ENCODE measurements around the gene FAM229B. TPM values are rescaled to one million over a fixed set of nuclear protein-coding genes. Genes with fewer than 3 reads are reported as not detected.
A peak's percentile ranks its signal among the peaks of the same experiment; 100 is the strongest.

Gene FAM229B
- polyA plus RNA-seq, 2 donors, result 5.4 to 6.2 TPM

- Histone ChIP-seq H3K9me3 (ENCODE audit: control insufficient read depth in 2 of 2, insufficient read depth in 1 of 2, low read depth in 1 of 2, low read length in 1 of 2) (peaks cover 0 to 2% of the 10 kb centered on the region in 2 donors), H3K27me3 (ENCODE audit: control insufficient read depth in 1 of 2, insufficient read depth in 2 of 2, low read length in 2 of 2) (no peaks in the 10 kb centered on the region), H3K4me3 (ENCODE audit: low read depth in 1 of 2, low read length in 2 of 2) (no peak overlapping the region), H3K4me1 (ENCODE audit: control insufficient read depth in 2 of 2, insufficient read depth in 2 of 2, low read length in 1 of 2) (no peaks in the 10 kb centered on the region), H3K27ac (ENCODE audit: low read depth in 2 of 2, low read length in 1 of 2) (no peak overlapping the region), H3K36me3 (ENCODE audit: control insufficient read depth in 2 of 2, insufficient read depth in 2 of 2, low read length in 1 of 2) (no peaks in the 10 kb centered on the region)
- WGBS, 2 donors, result 91 to 92% methylated on average over 4 of the region's 4 CpGs
Measured at GRCh38 chr6:112061605-112062004, 25.8 kb upstream of the FAM229B start.

GRCh38 chr6:112062966-112063365 is 24.4 kb upstream of the FAM229B start:
- Histone ChIP-seq H3K4me3 (ENCODE audit: low read depth in 1 of 2, low read length in 2 of 2) (no peak overlapping the region), H3K9me3 (ENCODE audit: control insufficient read depth in 2 of 2, insufficient read depth in 1 of 2, low read depth in 1 of 2, low read length in 1 of 2) (peaks cover 0 to 2% of the 10 kb centered on the region in 2 donors), H3K27ac (ENCODE audit: low read depth in 2 of 2, low read length in 1 of 2) (no peak overlapping the region), H3K4me1 (ENCODE audit: control insufficient read depth in 2 of 2, insufficient read depth in 2 of 2, low read length in 1 of 2) (no peaks in the 10 kb centered on the region), H3K36me3 (ENCODE audit: control insufficient read depth in 2 of 2, insufficient read depth in 2 of 2, low read length in 1 of 2) (no peaks in the 10 kb centered on the region), H3K27me3 (ENCODE audit: control insufficient read depth in 1 of 2, insufficient read depth in 2 of 2, low read length in 2 of 2) (no peaks in the 10 kb centered on the region)
- 81 to 87% methylated on average over 3 of the region's 3 CpGs for WGBS, 2 donors

DNA sequence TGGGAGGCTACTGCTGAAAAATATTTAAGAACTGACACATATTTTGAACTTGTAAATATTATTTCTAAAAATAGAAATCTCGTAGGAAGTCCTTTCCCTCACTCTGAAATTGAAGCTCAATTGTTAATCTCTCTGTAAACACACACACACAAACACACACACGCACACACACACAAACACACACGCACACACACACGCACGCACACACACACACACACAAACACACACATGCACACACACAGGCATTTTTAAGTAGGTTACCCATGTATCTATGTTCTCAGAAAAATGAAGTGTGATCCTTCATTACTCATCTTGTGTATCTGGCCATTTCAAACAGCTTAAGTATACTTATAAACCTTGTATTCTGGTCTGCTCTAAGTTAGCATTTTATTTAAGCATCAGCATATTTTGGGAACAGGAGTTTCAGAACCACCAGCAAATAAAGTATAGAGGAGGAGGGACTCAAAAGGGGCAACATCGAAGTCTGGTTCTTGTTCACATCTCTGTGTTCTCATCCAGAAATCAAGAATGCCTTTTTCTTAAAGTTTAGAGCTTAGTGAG is 21.9 kb upstream of the FAM229B start:
- H3K27me3 ChIP-seq (ENCODE audit: control insufficient read depth in 1 of 2, insufficient read depth in 2 of 2, low read length in 2 of 2), result no peaks in the 10 kb centered on the region
- H3K4me3 ChIP-seq (ENCODE audit: low read depth in 1 of 2, low read length in 2 of 2), result no peak overlapping the region
- no peak overlapping the region for H3K27ac ChIP-seq (ENCODE audit: low read depth in 2 of 2, low read length in 1 of 2)
- no peaks in the 10 kb centered on the region for H3K36me3 ChIP-seq (ENCODE audit: control insufficient read depth in 2 of 2, insufficient read depth in 2 of 2, low read length in 1 of 2)
- WGBS, 2 donors, result 45 to 46% methylated on average over 6 of the region's 6 CpGs
- peaks cover 0 to 2% of the 10 kb centered on the region in 2 donors for H3K9me3 ChIP-seq (ENCODE audit: control insufficient read depth in 2 of 2, insufficient read depth in 1 of 2, low read depth in 1 of 2, low read length in 1 of 2)
- no peaks in the 10 kb centered on the region for H3K4me1 ChIP-seq (ENCODE audit: control insufficient read depth in 2 of 2, insufficient read depth in 2 of 2, low read length in 1 of 2)

GRCh38 chr6:112066606-112067005 is 20.8 kb upstream of the FAM229B start:
- H3K36me3 ChIP-seq (ENCODE audit: control insufficient read depth in 2 of 2, insufficient read depth in 2 of 2, low read length in 1 of 2), result no peaks in the 10 kb centered on the region
- H3K27me3 ChIP-seq (ENCODE audit: control insufficient read depth in 1 of 2, insufficient read depth in 2 of 2, low read length in 2 of 2), result no peaks in the 10 kb centered on the region
- no peaks in the 10 kb centered on the region for H3K4me1 ChIP-seq (ENCODE audit: control insufficient read depth in 2 of 2, insufficient read depth in 2 of 2, low read length in 1 of 2)
- H3K27ac ChIP-seq (ENCODE audit: low read depth in 2 of 2, low read length in 1 of 2), result no peak overlapping the region
- 56 to 60% methylated on average over 3 of the region's 3 CpGs for WGBS, 2 donors
- no peak overlapping the region for H3K4me3 ChIP-seq (ENCODE audit: low read depth in 1 of 2, low read length in 2 of 2)
- no peaks in the 10 kb centered on the region for H3K9me3 ChIP-seq (ENCODE audit: control insufficient read depth in 2 of 2, insufficient read depth in 1 of 2, low read depth in 1 of 2, low read length in 1 of 2)

DNA sequence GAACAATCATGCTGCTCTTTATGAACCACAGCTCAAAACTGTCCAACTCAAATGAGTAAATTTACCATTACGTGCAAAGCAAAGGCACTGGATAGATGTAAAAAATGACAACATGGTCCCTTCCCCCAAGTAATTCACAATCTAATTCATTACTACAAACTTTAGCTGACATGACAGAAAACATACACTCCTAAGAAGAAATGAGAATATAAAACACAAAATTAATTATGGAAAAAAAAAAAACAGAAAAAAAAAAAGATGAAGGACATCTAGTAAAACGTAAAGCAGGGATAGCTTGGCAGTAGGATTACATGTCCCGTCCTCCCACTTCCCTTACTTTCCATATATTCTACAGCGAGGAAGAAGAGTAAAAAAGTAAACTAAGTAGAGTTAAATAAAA is 5.8 kb upstream of the FAM229B start:
- no peak overlapping the region for H3K27ac ChIP-seq (ENCODE audit: low read depth in 2 of 2, low read length in 1 of 2)
- no peaks in the 10 kb centered on the region for H3K4me1 ChIP-seq (ENCODE audit: control insufficient read depth in 2 of 2, insufficient read depth in 2 of 2, low read length in 1 of 2)
- WGBS, 2 donors, result 93 to 94% methylated on average over 4 of the region's 4 CpGs
- H3K9me3 ChIP-seq (ENCODE audit: control insufficient read depth in 2 of 2, insufficient read depth in 1 of 2, low read depth in 1 of 2, low read length in 1 of 2), result no peaks in the 10 kb centered on the region
- no peak overlapping the region for H3K4me3 ChIP-seq (ENCODE audit: low read depth in 1 of 2, low read length in 2 of 2)
- H3K27me3 ChIP-seq (ENCODE audit: control insufficient read depth in 1 of 2, insufficient read depth in 2 of 2, low read length in 2 of 2), result no peaks in the 10 kb centered on the region
- H3K36me3 ChIP-seq (ENCODE audit: control insufficient read depth in 2 of 2, insufficient read depth in 2 of 2, low read length in 1 of 2), result no peaks in the 10 kb centered on the region

GRCh38 chr6:112085286-112086065 is 1.9 kb upstream of the FAM229B start:
- H3K36me3 ChIP-seq (ENCODE audit: control insufficient read depth in 2 of 2, insufficient read depth in 2 of 2, low read length in 1 of 2), result no peaks in the 10 kb centered on the region
- H3K4me3 ChIP-seq (ENCODE audit: low read depth in 1 of 2, low read length in 2 of 2), result no peak overlapping the region
- no peaks in the 10 kb centered on the region for H3K4me1 ChIP-seq (ENCODE audit: control insufficient read depth in 2 of 2, insufficient read depth in 2 of 2, low read length in 1 of 2)
- 84 to 91% methylated on average over 8 of the region's 8 CpGs for WGBS, 2 donors
- no peaks in the 10 kb centered on the region for H3K9me3 ChIP-seq (ENCODE audit: control insufficient read depth in 2 of 2, insufficient read depth in 1 of 2, low read depth in 1 of 2, low read length in 1 of 2)
- no peaks in the 10 kb centered on the region for H3K27me3 ChIP-seq (ENCODE audit: control insufficient read depth in 1 of 2, insufficient read depth in 2 of 2, low read length in 2 of 2)
- no peak overlapping the region for H3K27ac ChIP-seq (ENCODE audit: low read depth in 2 of 2, low read length in 1 of 2)

GRCh38 chr6:112086744-112087135 is 651 bp upstream of the FAM229B start:
- no peaks in the 10 kb centered on the region for H3K4me1 ChIP-seq (ENCODE audit: control insufficient read depth in 2 of 2, insufficient read depth in 2 of 2, low read length in 1 of 2)
- H3K27me3 ChIP-seq (ENCODE audit: control insufficient read depth in 1 of 2, insufficient read depth in 2 of 2, low read length in 2 of 2), result no peaks in the 10 kb centered on the region
- H3K36me3 ChIP-seq (ENCODE audit: control insufficient read depth in 2 of 2, insufficient read depth in 2 of 2, low read length in 1 of 2), result no peaks in the 10 kb centered on the region
- 0 to 1% methylated on average over 8 of the region's 8 CpGs for WGBS, 2 donors
- H3K9me3 ChIP-seq (ENCODE audit: control insufficient read depth in 2 of 2, insufficient read depth in 1 of 2, low read depth in 1 of 2, low read length in 1 of 2), result no peaks in the 10 kb centered on the region
- H3K4me3 ChIP-seq (ENCODE audit: low read depth in 1 of 2, low read length in 2 of 2), result peak overlapping the region; percentile 90 to 95
- peak overlapping the region; percentile 84 to 86 for H3K27ac ChIP-seq (ENCODE audit: low read depth in 2 of 2, low read length in 1 of 2)

- Histone ChIP-seq H3K27me3 (ENCODE audit: control insufficient read depth in 1 of 2, insufficient read depth in 2 of 2, low read length in 2 of 2) (no peaks in the 10 kb centered on the region), H3K4me3 (ENCODE audit: low read depth in 1 of 2, low read length in 2 of 2) (peak overlapping the region; percentile 90 to 95), H3K27ac (ENCODE audit: low read depth in 2 of 2, low read length in 1 of 2) (peak overlapping the region; percentile 84 to 86), H3K4me1 (ENCODE audit: control insufficient read depth in 2 of 2, insufficient read depth in 2 of 2, low read length in 1 of 2) (no peaks in the 10 kb centered on the region), H3K36me3 (ENCODE audit: control insufficient read depth in 2 of 2, insufficient read depth in 2 of 2, low read length in 1 of 2) (no peaks in the 10 kb centered on the region), H3K9me3 (ENCODE audit: control insufficient read depth in 2 of 2, insufficient read depth in 1 of 2, low read depth in 1 of 2, low read length in 1 of 2) (no peaks in the 10 kb centered on the region)
- WGBS, 2 donors, result 20 to 23% methylated on average over 7 of the region's 7 CpGs
Measured at GRCh38 chr6:112087916-112088315, 525 bp downstream of the FAM229B start.

DNA sequence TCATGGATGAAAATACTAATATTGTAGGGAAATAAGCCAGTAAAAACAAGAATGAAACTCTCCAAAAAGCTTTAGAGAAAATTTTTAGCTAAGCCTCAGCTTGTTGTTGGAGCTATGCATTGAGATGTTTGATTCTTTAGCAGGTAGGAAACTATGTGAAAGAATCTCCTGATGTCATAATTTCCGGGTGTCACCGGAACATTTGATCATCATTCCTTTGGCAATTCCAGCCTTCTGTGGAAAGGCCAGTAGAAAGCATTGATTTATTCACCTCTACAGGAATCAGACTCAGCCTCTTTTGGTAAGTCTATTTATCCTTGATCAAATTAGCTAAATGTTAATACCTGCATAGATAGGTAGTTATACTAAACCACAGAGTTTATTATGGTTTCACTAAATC is 9.5 kb downstream of the FAM229B start:
- H3K4me3 ChIP-seq (ENCODE audit: low read depth in 1 of 2, low read length in 2 of 2), result no peak overlapping the region
- H3K27ac ChIP-seq (ENCODE audit: low read depth in 2 of 2, low read length in 1 of 2), result no peak overlapping the region
- WGBS, 2 donors, result 89 to 92% methylated on average over 2 of the region's 2 CpGs
- no peaks in the 10 kb centered on the region for H3K4me1 ChIP-seq (ENCODE audit: control insufficient read depth in 2 of 2, insufficient read depth in 2 of 2, low read length in 1 of 2)
- no peaks in the 10 kb centered on the region for H3K27me3 ChIP-seq (ENCODE audit: control insufficient read depth in 1 of 2, insufficient read depth in 2 of 2, low read length in 2 of 2)
- H3K9me3 ChIP-seq (ENCODE audit: control insufficient read depth in 2 of 2, insufficient read depth in 1 of 2, low read depth in 1 of 2, low read length in 1 of 2), result no peaks in the 10 kb centered on the region
- H3K36me3 ChIP-seq (ENCODE audit: control insufficient read depth in 2 of 2, insufficient read depth in 2 of 2, low read length in 1 of 2), result no peaks in the 10 kb centered on the region

DNA sequence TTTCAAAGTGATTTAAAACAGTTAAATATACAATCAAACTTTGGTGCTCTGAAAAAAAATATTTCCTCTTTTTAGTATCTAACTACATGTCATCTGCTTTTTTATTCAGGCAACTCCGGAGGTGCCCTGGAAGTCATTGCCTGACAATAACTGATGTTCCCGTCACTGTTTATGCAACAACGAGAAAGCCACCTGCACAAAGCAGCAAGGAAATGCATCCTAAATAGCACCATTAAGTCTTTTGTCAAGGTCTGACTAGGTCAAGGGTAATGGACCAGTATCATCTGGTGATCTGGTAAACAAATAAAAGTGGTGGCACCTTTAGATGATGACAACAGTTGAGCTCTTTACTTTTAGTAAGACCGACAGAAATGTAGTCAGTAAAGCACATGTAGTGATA is 13.2 kb downstream of the FAM229B start:
- no peaks in the 10 kb centered on the region for H3K27me3 ChIP-seq (ENCODE audit: control insufficient read depth in 1 of 2, insufficient read depth in 2 of 2, low read length in 2 of 2)
- H3K27ac ChIP-seq (ENCODE audit: low read depth in 2 of 2, low read length in 1 of 2), result no peak overlapping the region
- WGBS, 2 donors, result 79% methylated on average over 4 of the region's 4 CpGs
- no peaks in the 10 kb centered on the region for H3K36me3 ChIP-seq (ENCODE audit: control insufficient read depth in 2 of 2, insufficient read depth in 2 of 2, low read length in 1 of 2)
- no peaks in the 10 kb centered on the region for H3K4me1 ChIP-seq (ENCODE audit: control insufficient read depth in 2 of 2, insufficient read depth in 2 of 2, low read length in 1 of 2)
- no peaks in the 10 kb centered on the region for H3K9me3 ChIP-seq (ENCODE audit: control insufficient read depth in 2 of 2, insufficient read depth in 1 of 2, low read depth in 1 of 2, low read length in 1 of 2)
- H3K4me3 ChIP-seq (ENCODE audit: low read depth in 1 of 2, low read length in 2 of 2), result no peak overlapping the region

All from esophagus (tissue), 2 donors.